Cortex of kidney (tissue), 1 donor: ENCODE data around the gene CFDP1.
"Not testable (repeated sequence)": the region's sequence is repeated elsewhere in the genome, so short reads cannot be mapped to it uniquely, and the experiment has no call there.

Source experiments
- DNase-seq: peaks from one replicate; lab custom pipeline; 2025; lab: John Stamatoyannopoulos, UW

Gene CFDP1

DNA sequence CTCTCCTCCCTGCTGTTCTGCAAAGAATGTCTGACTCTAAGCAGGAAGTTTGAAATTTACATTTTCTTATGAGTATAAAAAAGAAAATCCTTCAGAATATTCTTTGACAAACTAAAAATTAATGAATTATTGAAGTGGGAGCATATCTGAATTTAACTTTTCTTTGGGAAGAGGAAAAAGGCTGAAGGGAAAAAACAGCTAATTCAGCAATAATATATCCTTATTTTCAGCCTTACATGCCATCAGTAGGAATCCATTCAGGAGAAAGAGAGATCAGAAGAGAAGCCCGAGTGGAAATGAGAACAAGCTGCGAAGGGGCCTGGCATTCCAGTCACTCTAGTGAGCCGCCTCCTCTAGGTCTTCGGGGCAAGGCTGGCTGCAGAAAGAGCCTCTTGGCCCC, 140.1 kb downstream of the CFDP1 start:
- no peak for DNase-seq

DNA sequence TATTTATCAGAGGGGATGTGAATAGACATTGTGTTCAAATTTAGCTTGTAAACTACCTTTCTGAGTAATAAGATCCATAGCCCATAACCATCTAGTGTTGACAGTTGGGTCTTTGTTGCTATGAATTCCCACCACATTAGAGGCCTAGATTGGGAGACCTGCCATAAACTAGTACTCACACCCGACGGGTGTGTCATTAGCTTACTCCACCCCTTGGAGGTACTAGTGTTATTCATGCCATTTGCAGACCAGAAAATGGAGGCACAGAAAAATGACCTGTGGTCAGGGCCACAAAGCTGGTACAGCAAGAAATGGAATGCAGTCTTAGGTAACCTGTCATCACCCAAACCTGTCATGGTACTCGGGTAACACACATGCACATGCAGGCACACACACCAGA, 140.6 kb downstream of the CFDP1 start:
- DNase-seq: no peak

DNA sequence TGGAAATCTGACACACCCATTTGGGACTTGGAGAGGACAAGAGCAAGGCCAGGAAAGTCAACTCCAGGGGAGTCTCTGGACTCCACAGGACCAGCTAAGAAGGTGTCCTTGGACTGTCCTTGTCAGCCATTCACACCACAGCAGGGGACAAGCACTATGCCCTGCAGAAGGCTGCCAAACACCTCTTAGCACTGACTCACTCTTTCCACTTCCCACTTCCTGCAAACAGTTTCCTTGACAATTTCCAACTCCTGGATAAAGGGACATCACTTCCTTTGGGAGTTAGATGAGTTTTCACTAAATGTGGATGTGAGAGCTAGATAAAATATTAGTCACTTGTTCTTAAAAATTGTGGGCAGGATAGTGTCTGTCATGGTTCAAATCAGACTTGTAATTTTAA, 144.1 kb downstream of the CFDP1 start:
- DNase-seq: no peak

DNA sequence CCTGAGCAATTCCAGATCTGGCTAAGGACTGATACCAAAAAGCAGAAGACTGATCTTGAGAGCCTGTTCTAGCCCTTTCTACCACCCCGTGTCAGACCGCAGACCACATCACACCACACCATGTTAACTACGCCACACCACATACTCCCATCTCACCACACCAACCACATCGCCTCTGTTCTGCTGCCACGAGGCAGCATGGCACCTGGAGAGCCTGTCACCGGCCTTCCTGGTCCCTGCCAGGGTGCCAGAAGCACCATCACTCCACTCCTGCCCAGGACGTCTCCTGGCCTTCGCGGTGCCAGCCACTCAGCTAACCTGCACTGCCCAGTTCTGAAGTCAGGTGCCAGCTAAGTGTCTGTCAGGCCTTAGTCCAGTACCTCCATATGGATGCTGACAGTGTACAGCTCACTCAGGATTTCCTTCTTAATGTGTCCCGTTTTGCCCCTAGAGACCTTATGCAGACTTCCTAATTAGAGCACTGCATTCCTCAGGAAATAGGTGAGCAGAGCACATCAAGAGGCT, 144.6 kb downstream of the CFDP1 start:
- DNase-seq: no peak

DNA sequence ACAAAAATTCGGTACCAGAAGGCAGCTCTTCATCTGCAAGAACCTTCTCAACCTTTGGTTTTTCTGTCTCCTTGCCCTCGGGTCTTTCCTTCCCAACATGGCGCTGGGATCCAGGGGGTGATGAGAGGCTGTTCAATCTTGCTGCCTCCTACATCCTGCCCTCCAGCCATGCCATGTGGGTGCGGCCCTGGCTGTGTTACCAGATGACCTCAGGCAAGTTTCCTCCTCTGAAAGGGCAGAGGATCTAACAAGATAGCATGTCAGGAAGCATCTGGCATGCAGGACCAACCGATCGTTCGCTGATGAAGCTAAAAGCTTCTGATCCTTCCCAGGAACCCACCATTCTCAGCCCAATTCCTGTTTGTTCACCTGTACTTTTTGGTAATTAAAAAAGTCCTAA, 145.1 kb downstream of the CFDP1 start:
- DNase-seq: no peak

DNA sequence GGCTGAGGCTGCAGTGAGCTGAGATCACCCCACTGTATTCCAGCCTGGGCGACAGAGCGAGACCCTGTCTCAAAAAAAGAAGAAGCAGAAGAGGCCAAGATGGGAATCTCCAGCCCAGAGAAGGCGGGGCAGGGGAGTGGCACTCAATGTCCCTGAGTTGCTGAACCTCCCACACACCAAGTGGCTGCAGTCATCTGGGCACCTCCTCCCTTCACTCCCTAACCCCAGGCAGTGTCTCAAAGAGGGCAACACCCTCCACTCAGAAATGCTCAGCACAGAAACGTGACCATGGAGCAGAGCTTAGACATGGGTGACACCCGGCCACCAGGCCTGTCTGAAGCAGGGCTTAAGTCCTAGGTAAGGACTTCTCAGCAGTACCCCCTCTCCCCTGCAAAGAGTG, 145.6 kb downstream of the CFDP1 start:
- DNase-seq: no peak

DNA sequence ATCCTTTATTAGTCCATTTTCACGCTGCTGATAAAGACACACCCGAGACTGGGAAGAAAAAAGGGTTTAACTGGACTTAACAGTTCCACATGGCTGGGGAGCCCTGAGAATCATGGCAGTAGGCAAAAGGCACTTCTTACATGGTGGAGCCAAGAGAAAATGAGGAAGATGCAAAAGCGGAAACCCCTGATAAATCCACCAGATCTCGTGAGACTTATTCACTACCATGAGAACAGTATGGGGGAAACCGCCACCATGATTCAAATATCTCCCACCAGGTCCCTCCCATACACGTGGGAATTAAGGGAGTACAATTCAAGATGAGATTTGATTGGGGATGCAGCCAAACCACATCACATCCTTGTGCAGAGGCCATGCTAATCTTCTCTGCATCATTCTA, 146.9 kb downstream of the CFDP1 start:
- DNase-seq: no peak

DNA sequence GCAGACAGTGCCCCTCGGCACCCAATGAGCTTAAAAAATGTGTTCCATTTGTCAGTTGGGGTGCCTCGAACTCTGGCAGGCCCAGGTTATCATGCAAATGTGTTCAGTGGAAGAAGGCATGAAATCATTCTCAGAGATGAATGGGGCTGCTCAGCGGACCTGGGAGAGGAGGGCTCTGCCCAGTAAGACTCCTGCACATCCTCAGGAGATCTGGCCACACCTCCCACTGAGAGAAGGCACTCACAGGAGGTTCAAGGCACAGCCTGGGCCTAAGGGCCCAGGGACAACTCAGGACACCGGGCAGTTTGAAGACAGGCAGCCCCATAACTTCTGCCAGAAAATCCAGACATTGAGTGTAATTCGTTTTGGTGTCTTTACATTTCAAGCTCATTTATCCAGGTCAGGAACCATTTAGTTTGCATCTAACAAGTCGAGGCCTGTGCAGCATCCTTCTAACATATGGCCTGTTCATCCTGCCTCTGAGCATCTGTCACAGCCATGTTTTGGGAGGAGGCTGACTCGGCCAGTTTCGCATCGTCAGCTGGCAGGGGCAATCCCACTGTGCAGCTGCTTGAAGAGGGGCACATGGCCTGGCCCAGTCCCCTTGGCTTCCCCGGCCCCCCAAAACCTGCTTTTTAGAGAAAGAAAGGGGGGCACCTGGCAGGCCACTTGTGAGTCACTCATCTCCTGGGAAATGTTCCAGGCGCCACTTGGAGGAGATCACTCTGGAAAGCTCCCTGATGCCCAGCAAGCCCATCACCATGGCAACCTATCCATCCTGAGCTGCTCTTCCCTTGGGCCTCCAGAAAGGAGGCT, 150.6 kb downstream of the CFDP1 start:
- no peak for DNase-seq

DNA sequence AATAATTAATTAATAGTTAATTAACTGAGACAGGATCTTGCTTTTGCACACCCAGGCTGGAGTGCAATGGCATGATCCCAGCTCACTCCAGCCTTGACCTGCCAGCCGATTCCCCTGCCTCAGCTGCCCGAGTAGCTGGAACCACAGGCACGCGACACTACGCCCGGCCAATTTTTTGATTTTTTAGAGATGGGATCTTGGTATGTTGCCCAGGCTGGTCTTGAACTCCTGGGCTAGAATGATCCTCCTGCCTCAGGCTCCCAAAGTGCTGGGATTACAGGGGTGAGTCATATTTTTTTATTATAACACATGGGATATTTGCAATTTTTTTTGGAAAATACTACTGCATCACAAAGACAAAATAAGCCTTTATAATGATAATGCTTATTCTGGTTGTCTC, 151.5 kb downstream of the CFDP1 start:
- DNase-seq: no peak

DNA sequence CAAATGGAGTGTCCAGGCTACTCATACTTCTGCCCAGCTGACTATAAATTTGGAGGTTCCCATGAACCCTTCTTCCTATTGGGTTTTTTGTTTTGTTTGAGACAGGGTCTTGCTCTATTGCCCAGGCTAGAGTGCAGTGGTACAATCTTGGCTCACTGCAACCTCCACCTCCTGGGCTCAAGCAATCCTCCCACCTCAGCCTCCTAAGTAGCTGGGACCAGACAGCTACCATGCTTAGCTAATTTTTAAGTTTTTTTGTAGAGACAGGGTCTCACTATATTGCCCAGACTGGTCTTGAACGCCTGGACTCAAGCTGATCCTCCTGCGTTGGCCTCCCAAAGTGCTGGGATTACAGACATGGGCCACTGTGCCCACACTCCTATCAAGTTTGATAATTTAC, 152.3 kb downstream of the CFDP1 start:
- DNase-seq: not testable (repeated sequence)

DNA sequence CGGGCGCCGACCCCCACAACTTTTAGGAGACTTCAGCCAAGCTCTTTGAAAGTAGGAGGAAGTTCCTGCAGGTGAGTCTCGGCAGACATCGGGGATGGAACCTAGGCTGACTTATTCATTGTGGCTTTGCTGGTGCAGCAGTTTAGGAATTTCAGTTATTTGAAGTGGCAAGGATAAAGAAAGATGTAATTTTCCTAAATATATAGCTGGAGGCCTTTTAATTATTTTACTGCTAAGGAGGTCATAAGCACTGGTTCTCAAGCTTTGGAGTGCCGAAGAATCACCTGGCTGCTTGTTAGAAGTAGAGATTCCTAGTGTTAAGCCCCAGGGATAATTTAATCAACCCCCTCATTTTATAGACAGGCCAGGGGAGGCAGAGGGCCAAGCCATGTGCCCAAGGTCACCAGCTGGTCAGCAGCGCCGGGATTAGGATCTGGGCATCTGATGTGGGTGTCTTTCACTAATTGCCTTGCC, 152.9 kb downstream of the CFDP1 start:
- no peak for DNase-seq

DNA sequence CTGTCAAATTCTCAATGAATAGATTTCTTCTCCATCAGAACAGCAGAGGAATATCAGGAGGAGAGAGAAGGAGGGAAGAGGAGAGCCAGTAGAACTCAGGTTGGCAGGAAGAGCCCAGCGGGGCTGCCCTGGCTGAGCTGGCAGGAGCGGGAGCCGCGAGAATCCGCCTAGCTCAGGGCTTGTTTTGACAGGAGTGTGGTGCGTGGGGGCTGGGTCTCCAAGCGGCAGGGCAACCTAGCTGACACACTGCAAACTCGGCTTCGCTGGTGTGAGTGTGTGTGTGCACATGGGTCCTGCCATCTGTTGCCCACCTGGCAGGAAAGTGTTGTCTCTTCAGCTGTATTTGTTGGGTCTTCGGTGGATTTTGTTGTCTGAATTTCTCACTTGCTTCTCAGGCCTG, 154.0 kb downstream of the CFDP1 start:
- no peak for DNase-seq

DNA sequence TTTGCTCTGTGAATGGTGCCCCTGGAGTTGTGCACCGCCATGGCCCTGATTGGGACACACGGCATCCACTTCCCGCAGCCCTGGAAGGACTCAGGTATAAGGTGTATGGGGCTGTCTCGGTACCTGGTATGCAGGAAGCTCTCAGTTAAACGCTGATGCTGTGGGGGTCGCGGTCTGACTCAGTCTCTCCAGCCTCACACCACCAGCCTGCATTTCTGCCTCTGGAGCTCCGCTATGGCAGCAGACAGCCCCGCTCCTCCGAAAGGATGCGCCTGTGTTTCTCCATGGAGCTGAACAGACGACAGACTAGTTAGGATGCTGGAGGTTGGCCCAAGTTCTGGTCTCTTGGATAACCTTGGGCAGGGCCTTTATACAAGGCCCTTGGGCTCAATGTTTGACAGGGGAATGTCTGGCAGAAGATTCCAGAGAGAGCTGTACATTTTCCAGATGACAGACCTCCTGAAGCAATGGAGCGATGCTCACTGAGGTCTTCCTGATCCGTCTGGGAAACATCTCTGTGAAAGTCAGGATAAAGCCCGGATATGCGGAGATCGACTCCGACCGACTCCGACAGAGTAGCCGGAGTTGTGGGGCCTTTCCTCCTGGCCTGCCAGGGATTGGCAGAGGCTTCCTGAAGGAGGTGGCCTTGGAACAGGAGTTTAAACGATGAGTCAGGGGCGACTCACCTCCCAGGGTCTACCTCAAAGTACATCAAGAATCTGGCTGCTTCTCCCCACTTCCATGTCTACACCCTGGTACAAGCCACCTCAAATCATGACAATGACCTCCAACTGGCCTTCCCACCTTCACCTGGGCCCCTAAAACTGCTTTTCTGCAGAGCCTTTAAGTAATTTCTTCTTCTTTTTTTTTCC, 160.0 kb downstream of the CFDP1 start:
- no peak for DNase-seq

DNA sequence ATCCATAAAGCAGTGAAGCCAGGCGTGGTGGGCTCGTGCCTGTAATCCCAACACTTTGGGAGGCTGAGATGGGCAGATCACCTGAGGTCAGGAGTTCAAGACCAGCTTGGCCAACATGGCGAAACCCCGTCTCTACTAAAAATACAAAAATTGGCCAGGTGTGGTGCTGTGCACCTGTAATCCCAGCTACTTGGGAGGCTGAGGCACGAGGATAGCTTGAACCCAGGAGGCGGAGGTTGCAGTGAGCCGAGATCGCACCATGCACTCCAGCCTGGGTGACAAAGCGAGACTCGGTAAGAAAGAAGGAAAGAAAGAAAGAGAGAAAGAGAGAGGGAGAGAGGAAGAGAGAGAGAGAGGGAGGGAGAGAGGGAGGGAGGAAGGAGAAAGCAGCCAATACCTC, 160.7 kb downstream of the CFDP1 start:
- not testable (repeated sequence) for DNase-seq

DNA sequence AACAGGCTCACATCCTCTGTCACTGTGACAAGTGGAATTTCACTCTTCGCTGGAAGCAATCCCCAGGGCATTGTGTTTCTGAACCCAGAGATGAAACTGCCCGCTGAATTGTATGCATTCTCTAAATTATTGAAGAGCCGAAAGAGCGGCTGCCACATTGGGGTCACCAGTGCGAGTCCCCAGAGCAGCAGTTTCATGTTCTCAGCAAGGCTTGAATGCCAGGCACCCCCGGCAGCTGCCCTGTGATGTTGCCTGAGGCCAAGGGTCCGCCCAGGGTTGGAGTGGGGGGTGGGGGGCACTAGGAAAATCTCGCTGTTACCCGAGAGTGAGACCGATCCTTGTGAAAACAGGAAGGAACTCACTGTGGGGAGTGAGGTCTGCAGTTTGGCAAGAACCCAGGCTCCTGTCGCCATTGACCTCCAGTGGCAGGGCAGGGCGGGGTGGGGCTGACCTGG, 161.2 kb downstream of the CFDP1 start:
- no peak for DNase-seq

DNA sequence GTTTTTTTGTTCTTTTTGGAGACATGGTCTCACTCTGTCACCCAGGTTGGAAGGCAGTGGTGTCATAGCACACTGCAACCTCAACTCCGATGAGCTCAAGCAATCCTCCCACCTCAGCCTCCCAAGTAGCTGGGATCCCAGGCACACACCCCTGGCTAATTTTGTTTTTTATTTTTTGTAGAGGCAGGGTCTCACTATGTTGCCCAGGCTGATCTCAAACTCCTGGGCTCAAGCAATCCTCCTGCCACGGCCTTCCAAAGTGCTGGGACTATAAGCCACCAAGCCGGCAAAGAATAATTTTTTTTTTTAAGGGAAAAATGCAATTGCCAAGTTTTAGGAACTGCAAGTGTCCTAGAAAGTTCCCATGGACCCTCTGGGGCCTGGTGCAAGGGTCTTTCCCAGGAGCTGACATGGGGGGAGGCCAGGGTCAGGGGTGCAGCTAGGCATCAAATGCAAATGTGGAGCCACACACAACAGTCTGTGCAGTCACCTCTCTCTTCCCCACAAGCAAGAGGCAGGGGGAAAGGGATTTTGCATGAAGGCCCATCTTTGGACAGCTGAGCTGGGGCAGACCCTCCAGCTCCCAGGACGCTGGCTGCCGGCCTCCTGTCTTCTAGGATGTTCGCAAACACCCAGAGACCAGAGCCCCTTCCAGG, 161.7 kb downstream of the CFDP1 start:
- no peak for DNase-seq

DNA sequence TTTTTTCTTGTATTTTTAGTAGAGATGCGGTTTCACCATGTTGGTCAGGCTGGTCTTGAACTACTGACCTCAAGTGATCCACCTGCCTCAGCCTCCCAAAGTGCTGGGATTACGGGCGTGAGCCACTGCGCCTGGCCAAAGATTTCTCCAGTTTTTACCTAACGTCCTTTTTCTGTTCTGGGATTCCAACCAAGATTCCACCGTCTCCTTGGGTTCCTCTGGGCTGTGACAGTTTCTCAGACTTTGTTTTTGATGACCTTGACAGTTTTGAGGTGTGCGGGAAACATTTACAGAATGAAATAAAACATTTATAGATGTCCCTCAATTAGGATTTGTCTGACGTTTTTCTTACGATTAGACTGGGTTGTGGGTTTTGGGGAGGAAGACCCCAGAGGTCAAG, 163.9 kb downstream of the CFDP1 start:
- not testable (repeated sequence) for DNase-seq

DNA sequence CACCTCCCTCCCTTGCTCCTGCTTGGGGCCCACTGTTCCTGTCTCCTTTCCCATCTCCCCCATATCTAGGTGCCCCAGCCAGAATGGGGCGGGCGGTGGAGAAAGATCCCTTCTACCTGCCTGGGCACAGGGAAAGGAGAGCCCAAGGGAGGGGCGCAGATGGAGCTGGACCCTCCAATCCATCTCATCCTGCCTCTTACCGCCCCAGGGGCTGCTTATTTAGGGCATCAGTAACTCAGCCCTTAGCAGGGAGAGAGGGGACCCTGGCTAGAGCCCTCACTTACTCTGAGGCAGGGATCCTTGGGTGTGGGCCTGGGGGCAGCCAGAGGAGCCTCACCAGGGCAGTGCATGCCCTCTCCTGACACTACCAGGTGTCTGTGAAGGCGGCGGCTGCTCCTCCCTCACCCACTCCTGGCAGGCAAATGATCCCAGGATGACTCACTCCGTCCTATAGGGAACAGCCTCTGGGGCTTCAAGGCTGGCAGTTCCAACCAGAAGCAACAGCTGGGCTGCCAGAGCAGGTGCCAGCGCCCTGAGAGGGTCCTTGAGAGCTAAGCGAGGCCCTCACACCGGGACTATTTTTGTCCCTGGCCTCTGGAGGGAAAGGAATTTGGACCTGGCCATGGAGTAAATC, 165.6 kb downstream of the CFDP1 start:
- no peak for DNase-seq

DNA sequence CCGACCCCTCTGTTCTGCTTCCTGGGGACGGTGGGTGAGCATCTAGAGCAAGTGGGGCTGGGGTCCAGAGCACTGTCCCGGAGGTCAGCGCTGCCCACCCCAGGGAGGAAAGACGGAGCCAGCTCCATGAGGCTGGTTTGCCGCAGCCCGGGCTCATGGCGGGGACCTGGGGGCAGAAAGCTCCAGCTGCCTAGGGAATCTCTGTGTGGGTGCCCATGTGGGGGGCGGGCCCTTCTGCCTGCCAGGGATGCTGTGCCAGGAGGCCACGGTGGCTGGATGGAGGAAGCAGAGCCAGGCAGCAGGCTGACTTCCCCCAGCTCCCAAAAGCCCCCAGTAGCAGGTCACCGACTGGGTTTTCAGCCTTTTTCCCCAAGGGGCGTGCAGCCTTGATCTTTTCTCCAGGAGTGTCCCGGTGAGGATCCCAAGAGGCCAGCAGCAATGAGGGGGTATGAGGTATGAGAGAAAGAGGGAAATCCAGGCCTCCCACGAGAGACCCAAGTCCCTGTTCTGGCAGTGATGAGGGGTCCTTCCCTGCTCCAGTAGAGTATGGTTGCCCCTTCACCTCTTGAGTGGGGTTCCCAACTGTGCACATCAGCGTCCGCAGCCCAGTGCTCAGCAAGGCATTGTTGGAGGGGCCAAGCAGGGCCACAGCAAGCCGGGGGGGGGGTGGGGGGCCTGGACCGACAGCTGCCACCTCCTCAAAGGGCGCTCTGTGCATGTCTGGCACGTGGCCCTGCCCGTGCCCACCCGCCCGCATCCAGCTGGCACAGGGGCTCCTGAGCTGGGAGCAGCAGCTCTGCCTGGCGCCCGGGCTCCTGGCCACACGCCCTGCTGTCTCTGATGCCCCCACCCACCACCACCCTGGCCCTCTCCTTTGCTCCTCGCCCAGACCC, 166.3 kb downstream of the CFDP1 start:
- no peak for DNase-seq

DNA sequence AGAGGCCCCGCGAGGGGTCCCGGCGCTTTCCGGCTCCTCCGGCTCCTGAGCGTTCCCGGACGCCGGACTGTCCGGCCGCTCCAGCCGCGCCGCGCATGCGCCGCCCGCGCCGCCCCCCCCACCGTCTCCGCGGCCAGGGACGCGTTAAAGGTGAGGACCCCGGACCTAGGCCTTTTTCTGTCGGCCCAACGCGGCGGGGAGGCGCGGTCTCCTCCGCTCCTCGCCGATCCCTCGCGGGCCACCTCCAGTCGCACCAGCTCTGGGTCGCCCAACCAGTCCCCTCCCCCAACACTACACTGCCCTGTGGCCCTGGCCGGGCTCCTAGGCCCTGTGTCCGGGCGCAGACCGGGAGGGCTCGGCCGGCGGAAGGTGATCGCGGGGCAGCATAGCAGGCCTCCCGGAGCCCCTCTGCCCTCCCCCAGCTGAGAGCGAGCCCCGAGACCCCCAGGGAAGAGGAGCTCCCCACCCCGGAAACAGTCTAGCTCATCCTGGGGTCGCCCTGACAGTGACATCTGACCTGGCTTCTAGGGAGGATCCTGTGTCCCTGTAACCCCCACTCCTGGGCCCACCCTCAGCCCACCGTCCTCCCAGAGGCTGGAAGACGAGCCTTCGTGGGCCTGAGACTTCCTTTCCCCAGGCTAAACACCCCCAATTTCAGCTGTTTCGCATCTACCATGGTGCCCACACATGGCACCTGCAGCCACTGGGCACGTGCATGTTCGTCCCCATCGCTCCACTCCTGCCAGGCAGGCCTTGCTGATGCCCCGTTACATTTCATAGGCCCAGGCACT, 167.2 kb downstream of the CFDP1 start:
- no peak for DNase-seq
